IMR-90 (cell line): ENCODE results near the gene NEK6.

ENCODE experiments used
- RAD21 ChIP-seq: IDR thresholded peaks from 2 replicates; pipeline ENCODE4 v1.6.1; 2012; ENCODE audit warnings: low read length, improper control_type of control experiment
- SMC3 ChIP-seq: fragments of 150-350 bp; IDR thresholded peaks from 2 replicates; pipeline ENCODE4 v1.6.1; 2016; ENCODE audit warnings: low read depth, mild to moderate bottlenecking, antibody characterized with exemption, low read length, moderate library complexity

GRCh38 chr9:124342402-124342775 is 84.6 kb downstream of the NEK6 start:
- TF ChIP-seq RAD21 = no peak
- TF ChIP-seq SMC3 = no peak
